ENCODE data around the gene TTLL11. TPM values are rescaled to one million over a fixed set of nuclear protein-coding genes. Genes with fewer than 3 reads are reported as not detected.

Gene TTLL11
- polyA plus RNA-seq, 1 donor (not counting 4 experiments of a cell fraction or from before 2014, with no cell fraction given) = 8.0 TPM

GRCh38 chr9:122055701-122056100, 37.4 kb downstream of the TTLL11 start:
- H2AFZ ChIP-seq (ENCODE audit: control insufficient read depth, low read length) = no peak overlapping the region
- H3K4me3 ChIP-seq (ENCODE audit: control insufficient read depth in 2 of 3, extremely low read depth in 1 of 3, insufficient read depth in 2 of 3, low read depth in 1 of 3, low read length in 3 of 3) = no peak overlapping the region
- H3K9me1 ChIP-seq (ENCODE audit: control insufficient read depth, extremely low read depth, insufficient read depth, low read length) = peaks cover 3% of the 10 kb centered on the region
- TF ChIP-seq EZH2 (IDR thresholded peaks at IDR 0.05; ENCODE audit: low read length) = no peak
- no peak for TF ChIP-seq CTCF (optimal IDR thresholded peaks at IDR 0.05 in 1 of 3, IDR thresholded peaks at IDR 0.05 in 1 of 3, conservative IDR thresholded peaks at IDR 0.05 in 1 of 3; ENCODE audit: extremely low read depth in 1 of 3, insufficient read depth in 2 of 3, low read length in 3 of 3)
- no peak for FAIRE-seq
- no peaks in the 10 kb centered on the region for H3K4me1 ChIP-seq (ENCODE audit: control insufficient read depth, extremely low read depth, insufficient read depth, low read length)
- dilution Hi-C loops (cut with MboI; ENCODE audit: extremely low pct_ligation_motif_present, low sequenced_read_pairs) = no loop called here
- H3K36me3 ChIP-seq (ENCODE audit: control insufficient read depth in 2 of 2, extremely low read depth in 1 of 2, insufficient read depth in 2 of 2, low read length in 2 of 2) = no peaks in the 10 kb centered on the region
- H3K79me2 ChIP-seq (ENCODE audit: control insufficient read depth, insufficient read depth, low read length) = no peaks in the 10 kb centered on the region
- H3K9ac ChIP-seq (ENCODE audit: control insufficient read depth, extremely low read depth, insufficient read depth, low read length) = no peak overlapping the region
- no peaks in the 10 kb centered on the region for H3K9me3 ChIP-seq (ENCODE audit: control insufficient read depth, low read depth, low read length)
- DNase-seq (ENCODE audit: low read depth, low spot score) = no peak
- H3K27ac ChIP-seq (ENCODE audit: control insufficient read depth, insufficient read depth, low read length) = no peak overlapping the region
- H3K27me3 ChIP-seq (ENCODE audit: control insufficient read depth, extremely low read depth, insufficient read depth, low read length) = no peaks in the 10 kb centered on the region
- no peak overlapping the region for H3K4me2 ChIP-seq (ENCODE audit: control insufficient read depth, extremely low read depth, insufficient read depth, low read depth, low read length)
- no peaks in the 10 kb centered on the region for H4K20me1 ChIP-seq (ENCODE audit: control insufficient read depth, extremely low read depth, insufficient read depth, low read length)

GRCh38 chr9:122053567-122054350, 39.3 kb downstream of the TTLL11 start:
- Histone ChIP-seq H3K27me3 (ENCODE audit: control insufficient read depth, extremely low read depth, insufficient read depth, low read length) (no peaks in the 10 kb centered on the region), H3K4me1 (ENCODE audit: control insufficient read depth, extremely low read depth, insufficient read depth, low read length) (no peaks in the 10 kb centered on the region), H3K27ac (ENCODE audit: control insufficient read depth, insufficient read depth, low read length) (peak overlapping the region; percentile 43), H3K36me3 (ENCODE audit: control insufficient read depth in 2 of 2, extremely low read depth in 1 of 2, insufficient read depth in 2 of 2, low read length in 2 of 2) (no peaks in the 10 kb centered on the region), H3K4me2 (ENCODE audit: control insufficient read depth, extremely low read depth, insufficient read depth, low read depth, low read length) (peak overlapping the region; percentile 37), H3K79me2 (ENCODE audit: control insufficient read depth, insufficient read depth, low read length) (no peaks in the 10 kb centered on the region), H3K9me1 (ENCODE audit: control insufficient read depth, extremely low read depth, insufficient read depth, low read length) (peaks cover 3% of the 10 kb centered on the region), H3K4me3 (ENCODE audit: control insufficient read depth in 2 of 3, extremely low read depth in 1 of 3, insufficient read depth in 2 of 3, low read depth in 1 of 3, low read length in 3 of 3) (no peak overlapping the region), H4K20me1 (ENCODE audit: control insufficient read depth, extremely low read depth, insufficient read depth, low read length) (no peaks in the 10 kb centered on the region), H3K9me3 (ENCODE audit: control insufficient read depth, low read depth, low read length) (no peaks in the 10 kb centered on the region), H2AFZ (ENCODE audit: control insufficient read depth, low read length) (no peak overlapping the region), H3K9ac (ENCODE audit: control insufficient read depth, extremely low read depth, insufficient read depth, low read length) (peak overlapping the region; percentile 15)
- dilution Hi-C loops (cut with MboI; ENCODE audit: extremely low pct_ligation_motif_present, low sequenced_read_pairs) = no loop called here
- TF ChIP-seq EZH2 (IDR thresholded peaks at IDR 0.05; ENCODE audit: low read length) (no peak), CTCF (optimal IDR thresholded peaks at IDR 0.05 in 1 of 3, IDR thresholded peaks at IDR 0.05 in 1 of 3, conservative IDR thresholded peaks at IDR 0.05 in 1 of 3; ENCODE audit: extremely low read depth in 1 of 3, insufficient read depth in 2 of 3, low read length in 3 of 3) (no peak)
- no peak for FAIRE-seq
- DNase-seq (ENCODE audit: low read depth, low spot score) = no peak

Measured in keratinocyte (primary cell).